H9 (cell line): ENCODE measurements around the gene PMP22. TPM values are rescaled to one million over a fixed set of nuclear protein-coding genes. Genes with fewer than 3 reads are reported as not detected.

ENCODE experiments used
- DNase-seq: peaks from one replicate; pipeline ENCODE4 v3.0.0-alpha.2; 2017
- H2AFZ ChIP-seq: one replicate; pipeline ENCODE4 v1.6.1; 2013; ENCODE audit warnings: mild to moderate bottlenecking, low read length, control low read depth, moderate library complexity
- H2AK5ac ChIP-seq: 2 replicates; pipeline ENCODE4 v1.6.1; 2013; ENCODE audit warnings: low read length, control low read depth, mixed read lengths; ENCODE audit not compliant: insufficient read length
- H2BK120ac ChIP-seq: one replicate; pipeline ENCODE4 v1.6.1; 2013; ENCODE audit warnings: low read depth, mild to moderate bottlenecking, low read length, control low read depth, inconsistent platforms; ENCODE audit not compliant: poor library complexity, severe bottlenecking
- H2BK12ac ChIP-seq: 2 replicates; pipeline ENCODE4 v1.6.1; 2013; ENCODE audit warnings: low read length, control low read depth, mixed read lengths, low read depth; ENCODE audit not compliant: insufficient read length
- H2BK15ac ChIP-seq: 2 replicates; pipeline ENCODE4 v1.6.1; 2013; ENCODE audit warnings: low read depth, low read length, control low read depth
- H2BK20ac ChIP-seq: one replicate; pipeline ENCODE4 v1.6.1; 2013; ENCODE audit warnings: low read depth, mild to moderate bottlenecking, low read length, control low read depth, inconsistent platforms; ENCODE audit not compliant: poor library complexity, severe bottlenecking
- H2BK5ac ChIP-seq: 2 replicates; pipeline ENCODE4 v1.6.1; 2013; ENCODE audit warnings: low read length, control low read depth, mixed read lengths; ENCODE audit not compliant: insufficient read length
- H3K14ac ChIP-seq: 2 replicates; pipeline ENCODE4 v1.6.1; 2013; ENCODE audit warnings: low read length, control low read depth; ENCODE audit not compliant: insufficient read depth
- H3K18ac ChIP-seq: 2 replicates; pipeline ENCODE4 v1.6.1; 2013; ENCODE audit warnings: low read depth, mild to moderate bottlenecking, mixed read lengths, low read length, control low read depth; ENCODE audit not compliant: insufficient read length
- H3K23ac ChIP-seq: 2 replicates; pipeline ENCODE4 v1.6.1; 2013; ENCODE audit warnings: low read length, control low read depth, mixed read lengths, low read depth; ENCODE audit not compliant: insufficient read length
- H3K23me2 ChIP-seq: 2 replicates; pipeline ENCODE4 v1.6.1; 2013; ENCODE audit warnings: low read depth, mild to moderate bottlenecking, mixed read lengths, low read length, control low read depth; ENCODE audit not compliant: insufficient read length, poor library complexity, severe bottlenecking
- H3K27ac ChIP-seq: 2 replicates; pipeline ENCODE4 v1.5.1; 2013; ENCODE audit warnings: low read length, control low read depth, mixed read lengths, low read depth; ENCODE audit not compliant: insufficient read length
- H3K27me3 ChIP-seq: 2 replicates; pipeline ENCODE4 v1.6.1; 2013; ENCODE audit warnings: low read length, control low read depth, inconsistent platforms; ENCODE audit not compliant: insufficient read depth
- H3K4ac ChIP-seq: 2 replicates; pipeline ENCODE4 v1.6.1; 2013; ENCODE audit warnings: low read depth, mild to moderate bottlenecking, control low read depth, inconsistent platforms, low read length, moderate library complexity
- H3K4me1 ChIP-seq: 2 replicates; pipeline ENCODE4 v1.6.1; 2013; ENCODE audit warnings: low read length, control low read depth, inconsistent platforms; ENCODE audit not compliant: insufficient read depth
- H3K4me2 ChIP-seq: 2 replicates; pipeline ENCODE4 v1.6.1; 2013; ENCODE audit warnings: low read length, control low read depth, mixed read lengths; ENCODE audit not compliant: insufficient read length, insufficient read depth
- H3K56ac ChIP-seq: 2 replicates; pipeline ENCODE4 v1.6.1; 2013; ENCODE audit warnings: low read depth, mild to moderate bottlenecking, mixed read lengths, low read length, control low read depth; ENCODE audit not compliant: insufficient read length
- H3K79me1 ChIP-seq: 2 replicates; pipeline ENCODE4 v1.6.1; 2013; ENCODE audit warnings: low read depth, mild to moderate bottlenecking, moderate library complexity, low read length, control low read depth, inconsistent platforms; ENCODE audit not compliant: insufficient read depth, poor library complexity, severe bottlenecking
- H3K79me2 ChIP-seq: 2 replicates; pipeline ENCODE4 v1.6.1; 2013; ENCODE audit warnings: low read length, control low read depth, inconsistent platforms; ENCODE audit not compliant: insufficient read depth
- H3K9ac ChIP-seq: 2 replicates; pipeline ENCODE4 v1.6.1; 2013; ENCODE audit warnings: low read length, control low read depth, mixed read lengths; ENCODE audit not compliant: insufficient read length; ENCODE audit errors: extremely low read depth
- H3K9me3 ChIP-seq: one replicate; pipeline ENCODE4 v1.6.1; 2013; ENCODE audit warnings: low read depth, low read length, inconsistent platforms; ENCODE audit not compliant: control insufficient read depth
- H3T11ph ChIP-seq: one replicate; pipeline ENCODE4 v1.6.1; 2013; ENCODE audit warnings: mild to moderate bottlenecking, low read length, control low read depth, inconsistent platforms
- H4K20me1 ChIP-seq: one replicate; pipeline ENCODE4 v1.6.1; 2013; ENCODE audit not compliant: control insufficient read depth, insufficient read length, insufficient read depth
- H4K5ac ChIP-seq: 2 replicates; pipeline ENCODE4 v1.6.1; 2013; ENCODE audit warnings: low read depth, mild to moderate bottlenecking, mixed read lengths, low read length, control low read depth; ENCODE audit not compliant: insufficient read length
- H4K8ac ChIP-seq: replicated peaks from 2 replicates; pipeline ENCODE4 v1.6.1; 2013; ENCODE audit warnings: low read length, control low read depth, mixed read lengths, low read depth; ENCODE audit not compliant: insufficient read length
- H4K91ac ChIP-seq: 2 replicates; pipeline ENCODE4 v1.6.1; 2013; ENCODE audit warnings: low read depth, mild to moderate bottlenecking, moderate library complexity, mixed read lengths, low read length, control low read depth; ENCODE audit not compliant: insufficient read length
- H3K27ac Mint-ChIP-seq, 3 experiments: 2 replicates in 2 of 3; 3 replicates in 1 of 3; pipeline ENCODE4 v1.8.0; 2020 to 2021; ENCODE audit warnings: mixed read lengths in 3 of 3, mild to moderate bottlenecking in 1 of 3, moderate library complexity in 1 of 3
- H3K27me3 Mint-ChIP-seq: 2 replicates; pipeline ENCODE4 v1.8.0; 2021; ENCODE audit warnings: low read depth, mild to moderate bottlenecking, moderate library complexity, mixed read lengths
- H3K36me3 Mint-ChIP-seq, 3 experiments: 2 replicates in 2 of 3; 3 replicates in 1 of 3; pipeline ENCODE4 v1.8.0; 2020 to 2021; ENCODE audit warnings: low read depth in 3 of 3, mixed read lengths in 3 of 3; ENCODE audit not compliant: insufficient read depth in 1 of 3
- H3K4me1 Mint-ChIP-seq, 2 experiments: 2 replicates each; pipeline ENCODE4 v1.8.0; 2020; ENCODE audit warnings: mixed read lengths in 2 of 2
- H3K4me3 Mint-ChIP-seq, 2 experiments: 2 replicates in 1 of 2; 3 replicates in 1 of 2; pipeline ENCODE4 v1.8.0; 2020 to 2021; ENCODE audit warnings: mild to moderate bottlenecking in 2 of 2, mixed read lengths in 2 of 2, moderate library complexity in 1 of 2
- H3K9me3 Mint-ChIP-seq, 2 experiments: 2 replicates in 1 of 2; 3 replicates in 1 of 2; pipeline ENCODE4 v1.8.0; 2020; ENCODE audit warnings: mild to moderate bottlenecking in 2 of 2, mixed read lengths in 2 of 2, moderate library complexity in 1 of 2
- CTCF ChIP-seq: fragments of 200-600 bp; sonication (generic); conservative IDR thresholded peaks from 3 replicates; pipeline ENCODE4 v1.8.0; 2021; ENCODE audit warnings: antibody characterized with exemption, mild to moderate bottlenecking
- WGBS: extraction: QIAGEN DNeasy Blood & Tissue Kit; methylation state at CpG from one replicate; pipeline ENCODE4 v1.1.7; 2013; ENCODE audit warnings: missing lambda C conversion rate, low lambda C conversion rate, mixed read lengths; ENCODE audit not compliant: insufficient read length; ENCODE audit errors: extremely low coverage; 5-methylcytosine and 5-hydroxymethylcytosine counted together
- total RNA-seq: library from RNA; stranded (reverse); gene quantifications from 2 replicates; pipeline ENCODE4 v1.2.1, GENCODE V29; 2021

The PMP22 gene
- total RNA-seq, 1 experiment from 2014 or later, result 1.5 TPM

GRCh38 chr17:15231851-15232516, 33.1 kb downstream of the PMP22 start:
- H3K9me3 Mint-ChIP-seq, result no peaks in the 10 kb centered on the region

More at GRCh38 chr17:15231851-15232516, 33.1 kb downstream of the PMP22 start:
- peaks cover 4% of the 10 kb centered on the region; the same call in 1 of the 2 replicates for H3K4me1 ChIP-seq
- H3K27me3 Mint-ChIP-seq, result peaks cover 3% of the 10 kb centered on the region
- no peak for DNase-seq
- H2BK12ac ChIP-seq, result no peak overlapping the region
- no peak overlapping the region for H2BK5ac ChIP-seq
- H3K4ac ChIP-seq, result no peak overlapping the region
- no peaks in the 10 kb centered on the region for H3K23me2 ChIP-seq
- no CpG with 5 or more reads among the region's 12 CpGs for WGBS
- H3K23ac ChIP-seq, result no peak overlapping the region
- no peaks in the 10 kb centered on the region for H3K36me3 Mint-ChIP-seq
- no peak overlapping the region for H3K4me3 Mint-ChIP-seq
- no peak overlapping the region for H3K9ac ChIP-seq
- no peaks in the 10 kb centered on the region for H3K79me1 ChIP-seq
- no peak overlapping the region for H4K8ac ChIP-seq
- H3K18ac ChIP-seq, result no peak overlapping the region
- no peak overlapping the region for H3T11ph ChIP-seq
- no peak overlapping the region for H2AK5ac ChIP-seq
- no peak overlapping the region for H3K14ac ChIP-seq
- no peak overlapping the region for H2AFZ ChIP-seq
- H3K4me1 Mint-ChIP-seq, result peaks cover 2 to 3% of the 10 kb centered on the region in 2 experiments; a peak in 3 of 4 replicates
- H3K27ac Mint-ChIP-seq, result no peak overlapping the region
- no peak overlapping the region for H3K4me2 ChIP-seq
- H2BK15ac ChIP-seq, result no peak overlapping the region
- H3K27me3 ChIP-seq, result no peaks in the 10 kb centered on the region
- no peaks in the 10 kb centered on the region for H3K9me3 ChIP-seq
- no peak overlapping the region for H2BK120ac ChIP-seq
- H2BK20ac ChIP-seq, result no peak overlapping the region
- H3K27ac ChIP-seq, result no peak overlapping the region
- no peak overlapping the region for H3K56ac ChIP-seq
- no peak overlapping the region for H4K5ac ChIP-seq
- no peaks in the 10 kb centered on the region for H3K79me2 ChIP-seq
- H4K20me1 ChIP-seq, result no peaks in the 10 kb centered on the region
- TF ChIP-seq CTCF, result no peak
- H4K91ac ChIP-seq, result no peak overlapping the region
